Heart left ventricle (tissue), 13 donors: ENCODE data around the gene RASL10A.

Source experiments
- CTCF ChIP-seq, 12 donors: fragments of 200-600 bp; sonication (generic) in 4 of 12; IDR thresholded peaks; one replicate each; pipeline versions ENCODE4 v1.5.0 to v1.8.0; 2018 to 2022; ENCODE audit warnings: antibody characterized with exemption in 12 of 12, mild to moderate bottlenecking in 5 of 12
- POLR2A ChIP-seq, 2 donors: fragments of 450-650 bp; IDR thresholded peaks; one replicate each; pipeline ENCODE4 v1.6.1; 2017; ENCODE audit warnings: antibody characterized with exemption in 2 of 2, mild to moderate bottlenecking in 2 of 2, moderate library complexity in 2 of 2
- donor health status: ischemic (EF 13 %, LVEDD 7.1; RV severe dilation, severe dysfunction).
- donor health status: DM: no; HTN: yes; CAD: no.
- donor health status: DM: no; HTN: no; CAD: no.
- donor health status: ischemic (EF 25% LVEDD 6.9; RV normal size, moderate dysfunction).
- donor health status: ischemic (EF 25% LVEDD 5.7; RV mildly dilated, moderate dysfunction).
- donor health status: ischemic (EF 35%, LVEDD 5.7; RV mildly dilated, moderate dysfunction).
- donor health status: nonischemic (EF 11% LVEDD 7.7; RV severe dilation, severe dysfunction).
- donor health status: DM: yes; HTN: yes; CAD: no.
- donor health status: PGD.
- donor health status: ischemic (EF 29% LVEDD 5.4; RV normal size, mild dysfunction).
- donor health status: nonischemic (EF 23%, LVEDD 6.1; RV moderate dilation, normal function).

- TF ChIP-seq CTCF (IDR thresholded peaks at IDR 0.05) (no peak), POLR2A (IDR thresholded peaks at IDR 0.05) (no peak)
Measured at GRCh38 chr22:29353286-29353685, 37.8 kb upstream of the RASL10A start.
